HG02852 (cell line): ENCODE data around the gene AJUBA.
"Not testable (repeated sequence)": the region's sequence is repeated elsewhere in the genome, so short reads cannot be mapped to it uniquely, and the experiment has no call there.

Source experiments
- ATAC-seq: cut with Tn5 transposase; IDR thresholded peaks from one replicate; pipeline ENCODE4 v1.9.1; 2021; ENCODE audit warnings: mild to moderate bottlenecking, moderate library complexity; ENCODE audit not compliant: unreplicated experiment

The AJUBA gene

GRCh38 chr14:22952418-22952817 is 29.9 kb downstream of the AJUBA start:
- no peak for ATAC-seq

- not testable (repeated sequence) for ATAC-seq
Observed at GRCh38 chr14:22951795-22952194, 30.6 kb downstream of the AJUBA start.

DNA sequence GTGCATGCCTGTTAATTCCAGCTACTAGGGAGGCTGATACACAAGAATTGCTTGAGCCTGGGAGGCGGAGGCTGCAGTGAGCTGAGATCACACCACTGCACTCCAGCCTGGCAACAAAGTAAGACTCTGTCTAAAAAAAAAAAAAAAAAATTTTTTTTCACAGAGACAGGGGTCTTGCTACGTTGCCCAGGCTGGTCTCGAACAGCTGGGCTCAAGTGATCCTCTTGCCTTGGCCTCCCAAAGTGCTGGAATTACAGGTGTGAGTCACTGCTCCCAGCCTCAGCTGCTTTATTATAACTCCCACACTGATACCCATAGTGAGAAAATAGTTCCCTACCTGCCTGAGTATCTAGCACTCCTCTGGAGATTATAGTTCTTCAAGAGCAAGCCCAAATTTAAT is 36.7 kb downstream of the AJUBA start:
- no peak for ATAC-seq

DNA sequence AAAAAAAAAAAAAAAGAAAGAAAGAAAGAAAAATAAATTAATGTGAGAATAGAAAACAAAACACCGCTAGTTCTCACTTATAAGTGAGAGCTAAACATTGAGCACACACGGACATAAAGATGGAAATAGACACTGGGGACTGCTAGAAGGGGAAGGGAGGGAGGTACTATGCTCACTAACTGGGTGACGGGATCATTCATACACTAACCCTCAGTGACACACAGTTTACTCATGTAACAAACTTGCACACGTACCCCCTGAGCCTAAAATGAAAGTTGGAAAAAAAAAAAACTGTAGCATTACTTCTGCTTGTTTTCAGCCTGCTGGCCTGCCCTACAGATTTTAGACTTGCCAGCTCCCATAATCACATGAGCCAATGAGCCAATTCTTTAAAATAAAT is 42.7 kb downstream of the AJUBA start:
- no peak for ATAC-seq

DNA sequence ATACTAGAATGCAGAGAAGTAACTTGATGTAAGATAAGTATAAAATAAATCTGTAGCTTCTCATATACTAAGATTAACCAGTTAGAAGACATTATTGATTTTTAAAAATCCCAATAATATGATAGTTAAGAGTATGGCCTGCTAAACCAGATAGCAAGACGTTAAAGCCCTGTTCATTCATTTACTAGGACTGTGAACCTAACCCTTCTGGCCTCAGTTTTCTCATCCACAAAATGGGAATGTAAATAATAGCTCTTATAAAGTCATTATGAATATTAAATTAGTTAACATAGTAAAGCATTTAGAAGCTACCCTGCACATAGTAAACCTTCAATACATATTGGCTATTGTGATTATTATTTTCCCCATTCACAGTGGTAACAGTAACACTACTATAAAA is 47.2 kb downstream of the AJUBA start:
- ATAC-seq: no peak

DNA sequence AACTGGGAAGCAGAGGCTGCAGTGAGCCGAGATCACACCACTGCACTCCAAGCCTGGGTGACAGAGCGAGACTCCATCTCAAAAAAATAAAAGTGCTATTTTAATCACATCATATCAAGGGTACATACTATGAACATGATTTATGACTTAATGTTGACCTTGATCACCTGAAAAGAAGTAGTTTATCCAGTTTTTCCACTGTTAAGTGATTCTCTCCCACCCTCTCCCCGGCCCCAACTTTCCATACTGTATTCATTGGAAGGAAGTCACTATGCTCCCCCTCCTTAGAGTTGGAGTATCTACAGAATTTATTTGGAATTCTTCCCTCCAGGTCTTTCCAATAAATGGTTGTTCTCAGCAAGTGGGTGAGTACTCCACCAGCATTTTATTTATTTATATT is 50.2 kb downstream of the AJUBA start:
- ATAC-seq: no peak

DNA sequence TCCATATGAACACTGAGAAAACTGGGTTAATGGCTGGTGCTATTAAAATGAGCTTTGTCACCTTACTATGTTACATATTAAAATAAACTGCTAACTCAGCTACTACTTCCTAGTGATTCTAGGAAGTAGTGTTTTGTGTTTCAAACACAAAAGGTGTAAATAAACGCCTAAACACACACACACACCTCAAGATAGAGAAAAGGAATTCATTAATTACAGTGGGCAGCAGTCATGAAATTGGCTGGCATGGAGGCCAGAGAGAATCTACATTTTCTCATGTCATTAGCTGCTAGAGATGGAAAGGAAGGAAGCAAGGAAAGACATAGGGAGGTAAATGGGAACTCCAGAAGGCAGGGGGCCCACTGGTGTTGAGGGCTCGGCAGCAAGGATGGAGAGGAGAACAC is 52.4 kb downstream of the AJUBA start:
- ATAC-seq: no peak

GRCh38 chr14:22929104-22929960 is 53.0 kb downstream of the AJUBA start, which contains the start of gene PRMT5:
PRMT5 (minus strand) TSS chr14:22929376; CDS start chr14:22929361, 15 bp downstream.
- peak; percentile 92 for ATAC-seq

DNA sequence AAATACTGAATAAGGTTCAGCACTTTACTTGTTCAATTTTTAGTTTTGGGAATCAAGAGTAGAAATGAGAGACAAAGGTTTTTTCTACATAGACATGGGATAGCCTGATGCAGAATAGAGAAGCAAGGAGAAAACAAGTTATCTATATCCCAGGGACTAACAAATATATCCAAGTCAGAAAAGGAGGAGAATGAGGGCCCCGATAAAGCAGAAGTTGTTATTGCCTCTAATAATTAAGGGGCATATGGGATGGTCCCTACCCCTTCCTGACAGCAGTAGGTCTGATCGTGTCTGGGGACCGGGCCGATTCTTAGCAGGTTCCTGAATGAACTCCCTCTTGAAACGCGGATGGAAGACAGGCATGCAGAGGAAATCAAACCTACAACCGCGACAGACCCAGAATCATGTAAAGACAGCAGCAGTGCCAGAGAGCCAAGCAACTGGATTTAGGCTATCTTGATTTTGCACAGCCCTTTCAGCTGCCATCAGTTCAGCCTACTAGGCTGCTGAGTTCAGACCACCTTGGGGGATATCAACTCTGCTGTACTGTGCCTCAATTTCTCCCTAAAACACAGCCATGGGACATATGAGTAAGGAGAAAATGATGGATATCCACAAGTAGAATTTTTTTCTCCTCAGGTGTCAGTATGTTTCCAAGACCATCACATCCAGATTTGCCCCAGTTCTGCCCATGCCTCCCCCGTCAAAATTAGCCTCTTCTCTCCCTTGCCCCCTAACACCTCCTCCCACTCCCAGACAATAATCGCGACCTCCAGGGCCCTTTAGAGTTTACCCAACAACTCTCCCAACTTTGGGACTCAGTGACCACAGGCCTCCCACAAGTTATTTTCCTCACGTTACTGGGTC is 53.9 kb downstream of the AJUBA start:
- no peak for ATAC-seq

GRCh38 chr14:22926316-22926715 is 56.0 kb downstream of the AJUBA start:
- no peak for ATAC-seq

DNA sequence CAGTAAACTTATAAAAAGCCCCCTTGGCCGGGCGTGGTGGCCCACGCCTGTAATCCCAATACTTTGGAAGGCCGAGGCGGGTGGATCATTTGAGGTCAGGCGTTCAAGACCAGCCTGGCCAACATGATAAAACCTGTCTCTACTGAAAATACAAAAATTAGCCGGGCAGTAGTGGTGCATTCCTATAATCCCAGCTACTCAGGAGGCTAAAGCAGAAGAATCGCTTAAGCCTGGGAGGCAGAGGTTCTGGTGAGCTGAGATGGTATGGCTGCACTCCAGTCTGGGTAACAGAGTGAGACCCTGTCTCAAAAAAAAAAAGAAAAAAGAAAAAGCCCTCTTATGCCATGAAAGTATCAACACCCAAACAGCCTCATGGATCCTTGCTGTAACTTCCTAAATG is 56.8 kb downstream of the AJUBA start:
- ATAC-seq: no peak

GRCh38 chr14:22923746-22924145 is 58.6 kb downstream of the AJUBA start:
- no peak for ATAC-seq

- ATAC-seq: no peak
Observed at GRCh38 chr14:22922294-22922693, 60.1 kb downstream of the AJUBA start.
